ENCODE data around the gene FRYL. TPM values are rescaled to one million over a fixed set of nuclear protein-coding genes. Genes with fewer than 3 reads are reported as not detected.
"Not testable (repeated sequence)": the region's sequence is repeated elsewhere in the genome, so short reads cannot be mapped to it uniquely, and the experiment has no call there.

FRYL gene
- total RNA-seq (ENCODE audit: low replicate concordance), result 43.1 and 50.0 TPM in 2 replicates
- long read RNA-seq, partial matches to known transcripts, result 10 of 18 reads
- long read RNA-seq, other reads (novel, unspliced or antisense), result 6 of 18 reads

DNA sequence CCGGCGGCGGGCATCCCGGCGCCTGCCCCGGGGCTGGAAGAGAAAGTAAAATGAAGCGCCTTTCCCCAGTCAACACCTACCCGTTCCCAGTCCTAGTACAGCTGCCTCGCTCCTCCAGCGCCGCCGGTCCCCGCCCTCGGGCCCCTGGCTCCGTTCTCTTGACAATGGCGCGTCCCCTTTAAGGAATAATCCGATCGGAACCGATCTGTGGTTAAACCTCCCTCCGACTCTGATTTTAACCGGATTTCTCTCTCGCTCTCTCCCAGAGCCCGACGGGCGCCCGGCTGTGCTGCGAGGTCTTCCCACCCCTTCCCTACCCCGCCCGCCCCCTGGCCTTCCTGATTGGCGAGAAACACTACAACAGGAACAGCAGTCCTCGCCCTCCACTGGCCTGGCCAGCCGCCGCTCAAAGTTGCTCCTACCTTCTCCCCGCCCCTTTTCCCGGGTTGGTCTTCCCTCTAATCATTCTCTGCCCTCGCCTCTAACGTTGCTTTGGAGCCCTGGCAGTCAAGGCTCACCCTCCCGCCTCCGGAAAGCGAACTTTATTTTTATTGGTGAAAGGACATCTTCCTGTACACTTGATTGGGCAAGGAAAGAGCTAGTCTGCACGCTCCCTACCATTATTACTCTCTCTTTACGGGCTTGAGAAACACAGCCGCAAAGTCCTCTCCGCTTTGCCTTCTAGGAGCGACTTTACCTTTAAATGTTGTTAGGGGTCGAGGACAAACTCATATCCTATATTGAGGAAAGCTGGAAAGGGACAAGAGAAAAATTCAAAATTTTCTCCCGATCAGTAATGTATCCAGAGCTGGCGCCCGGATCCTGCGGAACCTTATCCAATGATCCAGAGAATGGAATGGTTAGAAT lies at the start of gene FRYL:
TSS of gene FRYL (minus strand) at position 282 of the 867 bp plus-strand sequence. CDS start 145,869 bp downstream, outside the sequence.
- Mint-ChIP-seq H3K9me3 (no peaks in the 10 kb centered on the region), H3K36me3 (peaks cover 3% of the 10 kb centered on the region), H3K4me3 (peak within 1 kb of the TSS; percentile 95), H3K27ac (peak within 1 kb of the TSS; percentile 93), H3K27me3 (no peaks in the 10 kb centered on the region), H3K4me1 (ENCODE audit: unreplicated experiment) (peaks cover 51% of the 10 kb centered on the region)
- peak; percentile 96 for DNase-seq (ENCODE audit: extremely low spot score, unreplicated experiment)
- TF ChIP-seq, protein P1, sequence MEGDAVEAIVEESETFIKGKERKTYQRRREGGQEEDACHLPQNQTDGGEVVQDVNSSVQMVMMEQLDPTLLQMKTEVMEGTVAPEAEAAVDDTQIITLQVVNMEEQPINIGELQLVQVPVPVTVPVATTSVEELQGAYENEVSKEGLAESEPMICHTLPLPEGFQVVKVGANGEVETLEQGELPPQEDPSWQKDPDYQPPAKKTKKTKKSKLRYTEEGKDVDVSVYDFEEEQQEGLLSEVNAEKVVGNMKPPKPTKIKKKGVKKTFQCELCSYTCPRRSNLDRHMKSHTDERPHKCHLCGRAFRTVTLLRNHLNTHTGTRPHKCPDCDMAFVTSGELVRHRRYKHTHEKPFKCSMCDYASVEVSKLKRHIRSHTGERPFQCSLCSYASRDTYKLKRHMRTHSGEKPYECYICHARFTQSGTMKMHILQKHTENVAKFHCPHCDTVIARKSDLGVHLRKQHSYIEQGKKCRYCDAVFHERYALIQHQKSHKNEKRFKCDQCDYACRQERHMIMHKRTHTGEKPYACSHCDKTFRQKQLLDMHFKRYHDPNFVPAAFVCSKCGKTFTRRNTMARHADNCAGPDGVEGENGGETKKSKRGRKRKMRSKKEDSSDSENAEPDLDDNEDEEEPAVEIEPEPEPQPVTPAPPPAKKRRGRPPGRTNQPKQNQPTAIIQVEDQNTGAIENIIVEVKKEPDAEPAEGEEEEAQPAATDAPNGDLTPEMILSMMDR (conservative IDR thresholded peaks at IDR 0.05), result no peak

DNA sequence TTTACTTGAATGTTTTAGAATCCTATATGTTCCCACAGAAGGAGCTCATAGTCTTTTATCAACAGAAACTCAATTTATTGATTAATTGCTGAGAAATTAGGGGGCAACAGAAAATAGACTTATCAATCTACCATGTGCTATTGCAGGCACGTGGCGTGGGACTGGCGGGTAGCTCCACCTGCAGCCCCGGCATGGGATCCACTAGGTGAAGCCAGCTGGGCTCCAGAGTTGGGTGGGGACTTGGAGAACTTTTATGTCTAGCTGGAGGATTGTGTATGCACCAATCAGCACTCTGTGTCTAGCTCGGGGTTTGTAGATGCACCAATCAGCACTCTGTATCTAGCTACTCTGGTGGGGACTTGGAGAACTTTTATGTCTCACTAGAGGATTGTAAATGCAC lies 47.5 kb upstream of the FRYL start:
- no peaks in the 10 kb centered on the region for H3K9me3 Mint-ChIP-seq
- TF ChIP-seq, protein P1 (conservative IDR thresholded peaks at IDR 0.05), result no peak
- DNase-seq (ENCODE audit: extremely low spot score, unreplicated experiment), result no peak
- H3K4me1 Mint-ChIP-seq (ENCODE audit: unreplicated experiment), result peaks cover 11% of the 10 kb centered on the region
- peaks cover 4% of the 10 kb centered on the region for H3K36me3 Mint-ChIP-seq
- H3K4me3 Mint-ChIP-seq, result no peak overlapping the region
- peaks cover 5% of the 10 kb centered on the region for H3K27me3 Mint-ChIP-seq
- no peak overlapping the region for H3K27ac Mint-ChIP-seq

DNA sequence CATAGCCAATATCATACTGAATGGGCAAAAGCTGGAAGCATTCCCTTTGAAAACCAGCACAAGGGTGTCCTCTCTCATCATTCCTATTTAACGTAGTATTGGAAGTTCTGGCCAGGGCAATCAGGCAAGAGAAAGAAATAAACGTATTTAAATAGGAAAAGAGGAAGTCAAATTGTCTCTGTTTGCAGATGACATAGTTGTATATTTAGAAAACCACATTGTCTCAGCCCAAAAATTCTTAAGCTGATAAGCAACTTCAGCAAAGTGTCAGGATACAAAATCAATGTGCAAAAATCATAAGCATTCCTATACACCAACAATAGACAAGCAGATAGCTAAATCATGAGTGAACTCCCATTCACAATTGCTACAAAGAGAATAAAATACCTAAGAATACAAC lies 41.4 kb upstream of the FRYL start:
- not testable (repeated sequence) for H3K4me1 Mint-ChIP-seq (ENCODE audit: unreplicated experiment); H3K27ac Mint-ChIP-seq; DNase-seq (ENCODE audit: extremely low spot score, unreplicated experiment); H3K4me3 Mint-ChIP-seq; H3K9me3 Mint-ChIP-seq; H3K27me3 Mint-ChIP-seq; H3K36me3 Mint-ChIP-seq

DNA sequence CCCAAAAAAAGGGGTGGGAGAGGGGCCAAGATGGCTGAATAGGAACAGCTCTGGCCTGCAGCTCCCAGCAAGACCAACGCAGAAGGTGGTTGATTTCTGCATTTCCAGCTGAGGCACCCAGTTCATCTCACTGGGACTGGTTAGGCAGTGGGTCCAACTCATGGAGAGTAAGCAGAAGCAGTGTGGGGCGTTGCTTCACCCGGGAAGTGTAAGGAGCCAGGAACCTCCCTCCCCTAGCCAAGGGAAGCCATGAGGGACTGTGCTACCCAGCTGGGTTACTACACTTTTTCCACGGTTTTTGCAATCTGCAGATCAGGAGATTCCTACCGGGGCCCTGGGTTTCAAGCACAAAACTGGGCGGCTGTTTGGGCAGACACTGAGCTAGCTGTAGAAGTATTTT lies 36.9 kb upstream of the FRYL start:
- no peaks in the 10 kb centered on the region for H3K36me3 Mint-ChIP-seq
- H3K4me3 Mint-ChIP-seq, result no peak overlapping the region
- H3K9me3 Mint-ChIP-seq, result no peaks in the 10 kb centered on the region
- H3K27ac Mint-ChIP-seq, result no peak overlapping the region
- H3K4me1 Mint-ChIP-seq (ENCODE audit: unreplicated experiment), result no peaks in the 10 kb centered on the region
- no peak for DNase-seq (ENCODE audit: extremely low spot score, unreplicated experiment)
- TF ChIP-seq, protein P1 (conservative IDR thresholded peaks at IDR 0.05), result no peak
- H3K27me3 Mint-ChIP-seq, result peaks cover 9% of the 10 kb centered on the region

DNA sequence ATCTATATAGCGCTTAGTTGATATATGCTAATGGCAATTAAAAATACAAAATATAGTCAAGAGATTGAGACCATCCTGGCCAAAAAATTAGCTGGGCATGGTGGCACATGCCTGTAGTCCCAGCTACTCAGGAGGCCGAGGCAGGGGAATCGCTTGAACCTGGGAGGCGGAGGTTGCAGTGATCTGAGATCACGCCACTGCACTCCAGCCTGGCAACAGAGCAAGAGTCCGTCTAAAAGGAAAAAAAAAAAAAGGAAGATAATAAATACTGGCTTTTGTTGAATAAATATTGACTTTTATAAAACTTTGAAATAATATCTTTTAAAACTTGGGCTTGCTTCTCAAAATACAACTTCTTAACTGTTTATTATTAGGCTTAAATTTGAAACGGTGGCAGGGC lies 36.2 kb upstream of the FRYL start:
- H3K27ac Mint-ChIP-seq; H3K4me3 Mint-ChIP-seq; H3K27me3 Mint-ChIP-seq; DNase-seq (ENCODE audit: extremely low spot score, unreplicated experiment); H3K9me3 Mint-ChIP-seq; H3K36me3 Mint-ChIP-seq; H3K4me1 Mint-ChIP-seq (ENCODE audit: unreplicated experiment): not testable (repeated sequence)

DNA sequence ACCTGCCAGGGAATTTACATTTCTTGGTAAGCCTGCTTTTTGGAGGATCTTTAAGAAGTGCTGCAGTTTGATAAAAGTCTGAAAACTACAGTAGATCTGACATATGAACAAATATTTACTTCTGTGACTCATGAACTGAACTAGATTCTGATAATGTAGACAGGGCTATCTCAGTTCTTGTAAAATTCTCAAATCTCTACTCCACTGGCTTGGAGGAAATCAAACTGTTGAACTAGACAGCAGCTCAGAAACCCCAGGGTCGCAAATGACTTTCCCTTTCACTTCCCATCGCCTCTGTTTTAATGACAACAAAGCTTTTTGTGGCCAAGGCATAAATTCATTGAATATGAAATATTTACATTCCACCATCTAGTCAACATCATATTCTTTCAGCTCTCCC lies 35.4 kb upstream of the FRYL start:
- Mint-ChIP-seq H3K4me3 (no peak overlapping the region), H3K27ac (no peak overlapping the region), H3K27me3 (peaks cover 7% of the 10 kb centered on the region), H3K9me3 (no peaks in the 10 kb centered on the region), H3K4me1 (ENCODE audit: unreplicated experiment) (no peaks in the 10 kb centered on the region), H3K36me3 (no peaks in the 10 kb centered on the region)
- DNase-seq (ENCODE audit: extremely low spot score, unreplicated experiment), result no peak
- TF ChIP-seq, protein P1 (conservative IDR thresholded peaks at IDR 0.05), result no peak
